Activated naive CD4-positive, alpha-beta T cell (primary cell): Measurements from ENCODE around the gene CHI3L2.

Experiments
- DNase-seq, 4 experiments: peaks; one replicate each; lab custom pipeline; 2025; lab: John Stamatoyannopoulos, UW

The CHI3L2 gene

GRCh38 chr1:111221276-111221632 is 6.3 kb upstream of the CHI3L2 start:
- no peak for DNase-seq

GRCh38 chr1:111221633-111222291 is 5.8 kb upstream of the CHI3L2 start:
- DNase-seq = peak in 1 of 4 experiments; percentile 30

GRCh38 chr1:111222308-111223125 is 5.0 kb upstream of the CHI3L2 start:
- peak; percentile 37 to 70 (median 66) for DNase-seq

GRCh38 chr1:111223126-111223685 is 4.3 kb upstream of the CHI3L2 start:
- DNase-seq = no peak

GRCh38 chr1:111225091-111225490 is 2.4 kb upstream of the CHI3L2 start:
- no peak for DNase-seq

GRCh38 chr1:111225717-111226400 is 1.7 kb upstream of the CHI3L2 start:
- peak in 2 of 4 experiments; percentile 17 to 24 for DNase-seq

GRCh38 chr1:111227851-111228747 is 586 bp downstream of the CHI3L2 start:
- no peak for DNase-seq

GRCh38 chr1:111228748-111229126 is 1.2 kb downstream of the CHI3L2 start:
- DNase-seq = no peak

GRCh38 chr1:111232134-111232533 is 4.6 kb downstream of the CHI3L2 start:
- no peak for DNase-seq

- no peak for DNase-seq
Observed at GRCh38 chr1:111234258-111234657, 6.7 kb downstream of the CHI3L2 start.

GRCh38 chr1:111234866-111235265 is 7.4 kb downstream of the CHI3L2 start:
- no peak for DNase-seq

- DNase-seq = no peak
Observed at GRCh38 chr1:111236379-111236778, 8.9 kb downstream of the CHI3L2 start.

GRCh38 chr1:111236806-111237205 is 9.3 kb downstream of the CHI3L2 start:
- DNase-seq = no peak

- no peak for DNase-seq
Observed at GRCh38 chr1:111238056-111238795, 10.7 kb downstream of the CHI3L2 start.

- DNase-seq = no peak
Observed at GRCh38 chr1:111241797-111242196, 14.3 kb downstream of the CHI3L2 start.

- DNase-seq = no peak
Observed at GRCh38 chr1:111242805-111243523, 15.5 kb downstream of the CHI3L2 start.

GRCh38 chr1:111247125-111247838 is 19.8 kb downstream of the CHI3L2 start:
- DNase-seq = no peak

GRCh38 chr1:111249960-111250359 is 22.4 kb downstream of the CHI3L2 start:
- no peak for DNase-seq

GRCh38 chr1:111251570-111251969 is 24.1 kb downstream of the CHI3L2 start:
- DNase-seq = peak in 1 of 4 experiments; percentile 9
